SH-SY5Y (cell line): ENCODE measurements around the gene PRDM7.

Source experiments
- GATA2 ChIP-seq: IDR thresholded peaks from 2 replicates; pipeline ENCODE4 v1.6.1; 2011; ENCODE audit warnings: mild to moderate bottlenecking, low read depth, low read length
- GATA3 ChIP-seq: IDR thresholded peaks from 2 replicates; pipeline ENCODE4 v1.6.1; 2011; ENCODE audit warnings: low read depth, mild to moderate bottlenecking, low read length, moderate library complexity

- TF ChIP-seq GATA3 (no peak), GATA2 (no peak)
Observed at GRCh38 chr16:90011908-90012501, 65.1 kb downstream of the PRDM7 start.
